ENCODE measurements around the gene AGK. TPM values are rescaled to one million over a fixed set of nuclear protein-coding genes. Genes with fewer than 3 reads are reported as not detected.

AGK gene
- total RNA-seq, 1 experiment from 2014 or later = 32.2 TPM

GRCh38 chr7:141610671-141611070, 59.5 kb downstream of the AGK start:
- ChIA-PET POLR2A (no interaction called here), CTCF (interaction anchor here (1.7 kb wide), 1 partner anchor 39 kb away, joined by 5 read pairs; no protein-coding TSS in a partner anchor)
- no peak overlapping the region for H3K4me3 Mint-ChIP-seq
- H3K27me3 Mint-ChIP-seq (ENCODE audit: low read depth) = no peaks in the 10 kb centered on the region
- H3K4me1 Mint-ChIP-seq = peaks cover 20% of the 10 kb centered on the region
- H3K27ac Mint-ChIP-seq = peak overlapping the region; percentile 60
- H3K9me3 Mint-ChIP-seq = peaks cover 21% of the 10 kb centered on the region
- H3K36me3 Mint-ChIP-seq = peaks cover 40% of the 10 kb centered on the region
- no peak for TF ChIP-seq ERG (CRISPR knock-in tag; IDR thresholded peaks at IDR 0.05)
- no peak for TF ChIP-seq TEAD1 (CRISPR knock-in tag; IDR thresholded peaks at IDR 0.05)
- no peak for TF ChIP-seq RORB (CRISPR knock-in tag; IDR thresholded peaks at IDR 0.05)
- TF ChIP-seq USF1 (CRISPR knock-in tag; IDR thresholded peaks at IDR 0.05) = no peak
- TF ChIP-seq SMAD3 (CRISPR knock-in tag; IDR thresholded peaks at IDR 0.05; ENCODE audit: borderline replicate concordance) = no peak
- TF ChIP-seq, protein P1, sequence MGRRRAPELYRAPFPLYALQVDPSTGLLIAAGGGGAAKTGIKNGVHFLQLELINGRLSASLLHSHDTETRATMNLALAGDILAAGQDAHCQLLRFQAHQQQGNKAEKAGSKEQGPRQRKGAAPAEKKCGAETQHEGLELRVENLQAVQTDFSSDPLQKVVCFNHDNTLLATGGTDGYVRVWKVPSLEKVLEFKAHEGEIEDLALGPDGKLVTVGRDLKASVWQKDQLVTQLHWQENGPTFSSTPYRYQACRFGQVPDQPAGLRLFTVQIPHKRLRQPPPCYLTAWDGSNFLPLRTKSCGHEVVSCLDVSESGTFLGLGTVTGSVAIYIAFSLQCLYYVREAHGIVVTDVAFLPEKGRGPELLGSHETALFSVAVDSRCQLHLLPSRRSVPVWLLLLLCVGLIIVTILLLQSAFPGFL (CRISPR knock-in tag; IDR thresholded peaks at IDR 0.05; ENCODE audit: borderline replicate concordance) = no peak
- no peak for TF ChIP-seq ZNF423 (CRISPR knock-in tag; IDR thresholded peaks at IDR 0.05)
- TF ChIP-seq ETV6 (CRISPR knock-in tag; IDR thresholded peaks at IDR 0.05) = no peak
- TF ChIP-seq NR3C1 (CRISPR knock-in tag; conservative IDR thresholded peaks at IDR 0.05; ENCODE audit: low read depth) = no peak
- TF ChIP-seq ZNF121 (CRISPR knock-in tag; IDR thresholded peaks at IDR 0.05) = no peak
- TF ChIP-seq, protein P2, sequence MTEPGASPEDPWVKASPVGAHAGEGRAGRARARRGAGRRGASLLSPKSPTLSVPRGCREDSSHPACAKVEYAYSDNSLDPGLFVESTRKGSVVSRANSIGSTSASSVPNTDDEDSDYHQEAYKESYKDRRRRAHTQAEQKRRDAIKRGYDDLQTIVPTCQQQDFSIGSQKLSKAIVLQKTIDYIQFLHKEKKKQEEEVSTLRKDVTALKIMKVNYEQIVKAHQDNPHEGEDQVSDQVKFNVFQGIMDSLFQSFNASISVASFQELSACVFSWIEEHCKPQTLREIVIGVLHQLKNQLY (CRISPR knock-in tag; IDR thresholded peaks at IDR 0.05) = no peak
- TF ChIP-seq ESRRA (CRISPR knock-in tag; IDR thresholded peaks at IDR 0.05; ENCODE audit: borderline replicate concordance) = no peak
- TF ChIP-seq, protein P3, sequence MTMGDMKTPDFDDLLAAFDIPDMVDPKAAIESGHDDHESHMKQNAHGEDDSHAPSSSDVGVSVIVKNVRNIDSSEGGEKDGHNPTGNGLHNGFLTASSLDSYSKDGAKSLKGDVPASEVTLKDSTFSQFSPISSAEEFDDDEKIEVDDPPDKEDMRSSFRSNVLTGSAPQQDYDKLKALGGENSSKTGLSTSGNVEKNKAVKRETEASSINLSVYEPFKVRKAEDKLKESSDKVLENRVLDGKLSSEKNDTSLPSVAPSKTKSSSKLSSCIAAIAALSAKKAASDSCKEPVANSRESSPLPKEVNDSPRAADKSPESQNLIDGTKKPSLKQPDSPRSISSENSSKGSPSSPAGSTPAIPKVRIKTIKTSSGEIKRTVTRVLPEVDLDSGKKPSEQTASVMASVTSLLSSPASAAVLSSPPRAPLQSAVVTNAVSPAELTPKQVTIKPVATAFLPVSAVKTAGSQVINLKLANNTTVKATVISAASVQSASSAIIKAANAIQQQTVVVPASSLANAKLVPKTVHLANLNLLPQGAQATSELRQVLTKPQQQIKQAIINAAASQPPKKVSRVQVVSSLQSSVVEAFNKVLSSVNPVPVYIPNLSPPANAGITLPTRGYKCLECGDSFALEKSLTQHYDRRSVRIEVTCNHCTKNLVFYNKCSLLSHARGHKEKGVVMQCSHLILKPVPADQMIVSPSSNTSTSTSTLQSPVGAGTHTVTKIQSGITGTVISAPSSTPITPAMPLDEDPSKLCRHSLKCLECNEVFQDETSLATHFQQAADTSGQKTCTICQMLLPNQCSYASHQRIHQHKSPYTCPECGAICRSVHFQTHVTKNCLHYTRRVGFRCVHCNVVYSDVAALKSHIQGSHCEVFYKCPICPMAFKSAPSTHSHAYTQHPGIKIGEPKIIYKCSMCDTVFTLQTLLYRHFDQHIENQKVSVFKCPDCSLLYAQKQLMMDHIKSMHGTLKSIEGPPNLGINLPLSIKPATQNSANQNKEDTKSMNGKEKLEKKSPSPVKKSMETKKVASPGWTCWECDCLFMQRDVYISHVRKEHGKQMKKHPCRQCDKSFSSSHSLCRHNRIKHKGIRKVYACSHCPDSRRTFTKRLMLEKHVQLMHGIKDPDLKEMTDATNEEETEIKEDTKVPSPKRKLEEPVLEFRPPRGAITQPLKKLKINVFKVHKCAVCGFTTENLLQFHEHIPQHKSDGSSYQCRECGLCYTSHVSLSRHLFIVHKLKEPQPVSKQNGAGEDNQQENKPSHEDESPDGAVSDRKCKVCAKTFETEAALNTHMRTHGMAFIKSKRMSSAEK (CRISPR knock-in tag; IDR thresholded peaks at IDR 0.05; ENCODE audit: borderline replicate concordance) = no peak
- TF ChIP-seq ZNF219 (CRISPR knock-in tag; IDR thresholded peaks at IDR 0.05; ENCODE audit: borderline replicate concordance) = no peak
- no peak for TF ChIP-seq AFF4 (CRISPR knock-in tag; IDR thresholded peaks at IDR 0.05; ENCODE audit: borderline replicate concordance)
- no peak for TF ChIP-seq ZNF263 (CRISPR knock-in tag; IDR thresholded peaks at IDR 0.05; ENCODE audit: low read depth)
- no peak for TF ChIP-seq MAX (CRISPR knock-in tag; IDR thresholded peaks at IDR 0.05)
- TF ChIP-seq, protein P4, sequence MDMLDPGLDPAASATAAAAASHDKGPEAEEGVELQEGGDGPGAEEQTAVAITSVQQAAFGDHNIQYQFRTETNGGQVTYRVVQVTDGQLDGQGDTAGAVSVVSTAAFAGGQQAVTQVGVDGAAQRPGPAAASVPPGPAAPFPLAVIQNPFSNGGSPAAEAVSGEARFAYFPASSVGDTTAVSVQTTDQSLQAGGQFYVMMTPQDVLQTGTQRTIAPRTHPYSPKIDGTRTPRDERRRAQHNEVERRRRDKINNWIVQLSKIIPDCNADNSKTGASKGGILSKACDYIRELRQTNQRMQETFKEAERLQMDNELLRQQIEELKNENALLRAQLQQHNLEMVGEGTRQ (CRISPR knock-in tag; IDR thresholded peaks at IDR 0.05) = no peak
- no peak for TF ChIP-seq JUN (CRISPR knock-in tag; IDR thresholded peaks at IDR 0.05)
- TF ChIP-seq NR2C2 (CRISPR knock-in tag; IDR thresholded peaks at IDR 0.05) = no peak
- ATAC-seq = no peak
- no peak for DNase-seq (ENCODE audit: low spot score)
